ENCODE measurements around the gene PRTFDC1.

Gene PRTFDC1

GRCh38 chr10:24804956-24805355, 147.4 kb downstream of the PRTFDC1 start:
- no peak for DNase-seq (ENCODE audit: low read depth in 2 of 3, low spot score in 2 of 3)

GRCh38 chr10:24804392-24804791, 148.0 kb downstream of the PRTFDC1 start:
- no peak for DNase-seq (ENCODE audit: low read depth in 2 of 3, low spot score in 2 of 3)

GRCh38 chr10:24802378-24802777, 150.0 kb downstream of the PRTFDC1 start:
- DNase-seq (ENCODE audit: low read depth in 2 of 3, low spot score in 2 of 3), result no peak

DNA sequence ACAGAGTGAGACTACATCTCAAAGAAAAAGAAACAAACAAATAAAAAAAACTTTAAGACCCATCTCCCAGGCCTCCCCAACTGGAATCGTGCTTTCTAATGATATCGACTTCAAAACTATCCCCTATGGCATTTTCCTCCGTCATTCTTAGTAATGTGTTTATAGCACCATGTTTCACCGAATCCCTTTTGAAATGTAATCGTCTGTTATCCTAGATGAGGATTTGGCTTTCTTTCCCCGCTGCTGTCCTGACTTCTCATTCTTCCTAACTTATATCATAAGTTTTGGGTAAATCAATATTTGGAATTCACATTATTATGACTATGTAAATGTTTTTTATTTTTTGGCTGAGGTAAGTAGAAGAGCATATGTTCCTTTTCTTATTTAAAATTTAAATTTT, 151.5 kb downstream of the PRTFDC1 start:
- no peak for DNase-seq (ENCODE audit: low read depth in 2 of 3, low spot score in 2 of 3)
